CD4-positive, alpha-beta T cell treated with Interleukin-1 beta for 1 hour (primary cell): Measurements from ENCODE around the gene KCNJ11.

ENCODE experiments used
- DNase-seq, 2 donors: peaks; one replicate each; pipeline ENCODE4 v3.0.0-alpha.2; 2020 to 2022

The KCNJ11 gene

DNA sequence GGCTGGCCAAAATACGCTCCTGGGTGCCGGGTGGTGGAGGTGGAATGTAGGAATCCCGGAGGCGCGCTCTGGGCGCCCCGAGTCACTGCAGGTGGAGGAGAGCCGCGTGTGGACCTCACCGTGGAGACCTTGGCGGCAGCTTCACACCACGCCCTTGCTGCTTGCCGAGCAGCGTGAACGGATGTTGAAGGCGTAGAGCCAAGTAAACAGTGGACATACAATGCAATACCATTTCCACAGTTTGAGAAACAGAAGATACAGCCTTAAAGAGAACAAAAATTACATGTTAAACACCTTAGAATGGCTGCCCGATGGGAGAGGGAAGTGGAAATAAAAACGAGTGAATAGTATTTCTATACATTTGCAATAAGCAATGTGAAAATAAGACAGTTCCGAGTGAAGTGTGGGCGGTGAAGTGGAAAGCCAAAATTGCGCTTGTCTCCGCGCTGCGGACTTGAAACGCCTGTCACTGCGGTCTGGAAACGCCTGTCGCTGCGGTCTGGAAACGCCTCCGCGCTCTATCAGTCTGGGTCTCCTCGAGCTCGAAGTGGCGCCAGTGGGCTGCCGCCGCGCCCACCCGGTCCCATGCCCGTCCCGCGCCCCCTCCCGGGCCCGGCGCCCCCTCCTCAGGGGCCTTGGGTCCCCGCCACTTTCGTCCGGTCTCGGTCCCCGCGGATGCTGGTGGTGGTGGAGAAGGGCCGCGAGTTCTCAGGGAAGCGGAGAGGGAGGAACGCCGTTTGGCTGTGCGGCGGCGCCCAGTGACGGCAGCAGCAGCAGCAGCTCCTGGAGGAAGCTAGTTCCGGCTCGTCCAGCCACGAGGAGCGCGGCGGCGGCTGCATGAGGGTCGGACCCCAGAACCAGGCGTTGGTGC lies 35.3 kb downstream of the KCNJ11 start:
- DNase-seq = peak; percentile 38 to 60

DNA sequence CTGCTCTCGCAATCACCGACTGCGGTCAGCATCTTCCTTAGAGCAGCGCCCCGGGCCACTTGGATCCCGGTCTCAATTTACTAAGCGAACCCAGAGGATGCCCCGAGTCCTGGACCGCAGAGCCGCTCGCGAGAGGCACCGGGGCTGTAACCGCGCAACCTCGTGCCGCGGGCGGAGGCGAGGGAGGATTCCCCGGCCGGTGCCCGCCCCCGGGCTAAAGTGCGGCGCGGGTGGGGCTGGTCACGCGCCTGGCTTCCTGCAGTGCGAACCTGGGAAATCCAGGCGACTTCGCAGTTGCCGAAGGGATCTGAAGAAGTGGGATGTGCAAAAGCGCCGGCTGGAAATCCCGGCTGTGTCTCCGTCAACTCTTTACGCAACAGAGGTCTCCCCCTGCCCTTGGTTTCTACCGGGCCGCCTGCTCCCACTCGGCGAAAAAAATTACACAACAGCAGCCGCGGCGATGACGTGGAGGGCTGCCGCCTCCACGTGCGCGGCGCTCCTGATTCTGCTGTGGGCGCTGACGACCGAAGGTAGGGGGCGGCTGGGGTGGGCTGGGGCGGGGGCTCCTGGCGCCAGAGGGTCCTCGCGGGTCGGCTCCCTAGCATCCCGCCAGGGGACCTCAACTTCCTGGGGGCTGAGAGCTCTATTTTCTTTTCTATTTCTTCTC lies 36.8 kb downstream of the KCNJ11 start, which contains the start of gene NCR3LG1:
TSS of gene NCR3LG1 (plus strand) at position 291 of the 667 bp plus-strand sequence. CDS start at position 461, 170 bp downstream.
- peak; percentile 67 to 81 for DNase-seq

GRCh38 chr11:17351172-17351509 lies 37.3 kb downstream of the KCNJ11 start:
- no peak for DNase-seq

DNA sequence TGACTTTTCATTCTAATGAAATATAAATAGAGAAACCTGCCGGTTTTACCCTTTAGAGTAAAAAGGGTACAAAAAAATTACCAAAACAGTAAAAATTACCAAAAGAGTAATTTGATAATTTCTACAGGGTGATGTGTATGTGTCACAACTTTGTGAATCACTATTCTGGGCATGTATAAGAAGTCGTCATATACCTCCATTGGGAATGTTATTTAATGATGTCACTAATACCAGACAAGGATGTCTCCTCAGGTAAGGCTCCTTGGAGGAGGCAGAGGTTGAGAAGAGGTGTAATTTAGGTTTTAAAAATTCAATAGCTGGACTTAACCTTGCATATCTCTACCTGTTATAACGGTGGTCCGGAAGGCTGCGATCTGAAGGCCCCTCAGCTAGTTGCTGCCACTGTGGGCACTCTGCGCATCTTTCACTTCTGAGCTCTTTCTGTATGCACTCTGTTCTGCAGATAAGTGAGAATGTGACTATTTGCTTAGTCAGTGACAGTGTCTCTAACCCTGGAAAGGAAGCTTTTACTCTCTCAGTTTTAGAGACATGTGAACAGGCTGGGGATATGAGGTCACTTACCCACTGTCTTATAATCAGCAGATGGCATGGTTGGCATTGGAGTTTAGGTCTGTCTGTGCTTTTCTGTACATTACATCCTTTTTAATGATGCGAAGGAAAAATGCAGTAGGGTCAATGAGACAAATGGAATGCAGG lies 37.8 kb downstream of the KCNJ11 start:
- no peak for DNase-seq

DNA sequence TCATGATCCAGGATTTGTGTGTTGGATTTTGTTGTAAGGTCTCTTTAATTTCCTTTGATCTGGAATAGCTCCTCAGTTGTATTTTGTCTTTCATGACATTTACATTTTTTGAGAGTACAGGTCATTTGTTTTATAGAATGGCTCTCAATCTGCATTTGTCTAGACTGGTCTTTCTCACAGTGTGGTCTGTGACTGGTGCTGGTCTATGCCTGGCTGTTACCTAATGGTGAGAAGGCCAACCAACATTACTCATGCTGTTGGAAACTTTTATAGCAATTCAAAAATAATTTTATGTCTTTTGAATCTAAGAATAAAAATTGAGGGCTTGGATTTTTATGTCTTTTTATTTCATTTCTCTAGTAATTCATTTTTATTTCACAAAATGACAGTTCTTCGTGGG lies 40.8 kb downstream of the KCNJ11 start:
- no peak for DNase-seq

GRCh38 chr11:17343907-17344306 lies 44.6 kb downstream of the KCNJ11 start:
- DNase-seq = no peak

GRCh38 chr11:17343257-17343656 lies 45.2 kb downstream of the KCNJ11 start:
- no peak for DNase-seq
